PC-9 (cell line): ENCODE measurements around the gene FAM20C.

Experiments used
- CTCF ChIP-seq: fragments of 200-600 bp; sonication (generic); conservative IDR thresholded peaks from 2 replicates; pipeline ENCODE4 v1.6.1; 2017; ENCODE audit warnings: mixed run types, antibody characterized with exemption, mild to moderate bottlenecking, moderate library complexity
- EZH2 ChIP-seq: fragments of 200-600 bp; sonication (generic); IDR thresholded peaks from 2 replicates; pipeline ENCODE4 v1.8.0; 2017; ENCODE audit warnings: antibody characterized with exemption, low read depth

GRCh38 chr7:284762-285722 is 92.7 kb downstream of the FAM20C start:
- TF ChIP-seq CTCF (no peak), EZH2 (no peak)
